Nucleus accumbens (tissue), 56 donors: ENCODE data around the gene ARHGDIA.
A peak's percentile ranks its signal among the peaks of the same experiment; 100 is the strongest.
"Not testable (repeated sequence)": the region's sequence is repeated elsewhere in the genome, so short reads cannot be mapped to it uniquely, and the experiment has no call there.

ENCODE experiments used
- DNase-seq, 56 donors: peaks; one replicate each; lab custom pipeline; 2025; lab: John Stamatoyannopoulos, UW

The ARHGDIA gene

DNA sequence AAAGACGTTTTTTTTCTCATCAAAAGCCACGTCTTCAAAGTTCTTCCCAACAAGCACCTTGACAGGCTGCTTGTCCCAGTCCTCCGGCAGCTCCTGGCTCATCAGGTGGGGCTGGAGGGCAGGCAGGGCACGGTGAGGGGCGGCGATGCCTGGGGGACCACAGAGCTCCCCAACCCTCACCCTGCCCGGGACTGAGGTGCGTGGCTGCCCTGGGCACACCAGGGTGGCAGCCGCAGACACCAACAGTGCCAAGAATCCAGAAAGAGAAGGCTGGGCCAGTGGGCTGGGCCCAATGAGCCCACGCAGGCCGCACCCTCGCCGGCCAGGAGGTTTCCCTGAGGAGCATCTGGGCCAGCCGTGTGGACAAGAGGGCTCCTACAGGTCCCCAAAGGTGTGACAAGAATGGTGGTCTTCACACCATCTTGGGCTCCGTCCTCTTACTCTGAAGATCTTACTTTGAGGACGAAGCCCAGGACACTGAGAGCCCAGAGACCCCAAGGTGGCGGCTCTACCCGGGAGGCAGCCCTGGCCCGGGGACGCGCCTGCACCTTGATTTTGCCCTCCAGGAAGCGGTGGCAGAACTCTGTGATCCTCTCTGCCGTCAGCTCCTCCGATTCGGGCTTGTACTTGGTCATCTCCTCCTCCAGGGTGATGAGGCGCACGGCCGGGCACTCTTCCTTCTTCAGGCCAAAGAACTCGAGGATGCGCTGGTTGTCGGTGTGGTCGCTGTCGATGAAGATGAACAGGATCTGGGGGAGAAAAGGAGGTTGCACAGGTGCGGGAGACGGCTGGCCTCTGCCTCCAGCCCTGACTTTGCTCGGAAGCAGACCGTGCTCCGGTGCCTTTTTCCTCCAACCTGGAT is 25.0 kb downstream of the ARHGDIA start:
- DNase-seq = no peak

DNA sequence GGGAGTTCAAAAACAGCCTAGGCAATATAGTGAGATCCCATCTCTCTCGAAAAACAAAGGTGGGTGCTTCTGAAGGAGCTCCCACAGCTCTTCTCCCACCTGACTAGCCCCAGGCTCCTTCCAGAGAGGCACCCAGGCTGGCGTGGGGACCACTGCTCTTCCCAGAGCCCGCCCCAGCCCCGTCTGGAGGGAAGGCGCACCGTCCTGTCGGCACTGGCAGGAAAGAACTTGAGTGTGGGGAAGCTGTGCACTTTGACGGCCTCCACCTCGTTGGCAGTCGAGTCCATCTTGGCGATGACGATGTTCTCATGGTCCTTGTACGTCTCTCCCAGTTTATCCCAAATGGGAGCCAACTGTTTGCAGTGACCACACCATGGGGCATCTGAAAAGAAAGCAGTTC is 25.8 kb downstream of the ARHGDIA start:
- no peak for DNase-seq

DNA sequence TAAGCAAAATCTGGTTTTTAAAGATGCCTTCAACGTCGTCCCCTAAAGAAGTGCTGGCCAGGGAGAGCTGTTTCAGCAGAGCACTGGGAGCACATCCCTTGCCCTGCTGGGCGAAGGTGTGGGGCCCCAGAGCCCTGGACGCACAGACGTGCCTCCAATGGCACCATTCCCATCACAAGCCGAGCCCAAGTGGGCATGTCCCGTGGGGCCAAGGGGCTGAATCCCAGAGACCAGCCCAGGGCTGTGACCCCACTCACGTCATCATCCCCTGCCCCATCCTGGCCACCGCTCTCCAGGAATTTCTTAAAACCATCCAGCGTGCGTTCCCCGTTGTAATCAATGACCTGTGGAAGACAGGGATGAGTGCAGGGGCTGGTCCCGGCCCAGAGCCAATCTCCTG is 26.2 kb downstream of the ARHGDIA start:
- no peak for DNase-seq

DNA sequence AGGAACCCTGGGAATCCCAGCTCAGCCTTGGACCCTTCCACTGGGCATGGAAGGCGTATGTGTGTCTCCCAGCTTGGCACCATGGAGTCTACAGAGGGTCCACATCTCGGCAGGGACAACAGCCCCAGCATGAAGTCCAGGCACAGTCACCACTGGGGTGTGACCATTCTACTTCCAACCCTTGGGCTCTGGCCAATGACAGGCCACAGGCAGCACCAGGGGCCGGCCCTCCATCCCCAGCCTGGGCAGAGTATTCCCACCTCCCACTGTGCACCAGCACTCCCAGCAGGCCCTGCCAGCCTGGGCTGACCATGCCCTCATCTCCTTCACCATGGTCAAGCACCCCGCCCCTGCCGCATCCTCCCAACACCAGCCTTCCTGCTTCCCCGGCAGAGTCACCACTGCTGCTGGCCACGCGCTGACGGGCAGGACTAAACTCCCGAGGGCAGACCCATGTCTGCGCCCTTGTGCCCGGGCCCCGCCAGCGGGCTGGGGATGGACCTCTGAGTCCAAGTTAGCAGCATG is 26.7 kb downstream of the ARHGDIA start:
- no peak for DNase-seq

- DNase-seq = no peak
These were observed 27.3 kb downstream of the ARHGDIA start for GRCh38 chr17:81843713-81844326.

- no peak for DNase-seq
These were observed 28.2 kb downstream of the ARHGDIA start for GRCh38 chr17:81842725-81843504.

DNA sequence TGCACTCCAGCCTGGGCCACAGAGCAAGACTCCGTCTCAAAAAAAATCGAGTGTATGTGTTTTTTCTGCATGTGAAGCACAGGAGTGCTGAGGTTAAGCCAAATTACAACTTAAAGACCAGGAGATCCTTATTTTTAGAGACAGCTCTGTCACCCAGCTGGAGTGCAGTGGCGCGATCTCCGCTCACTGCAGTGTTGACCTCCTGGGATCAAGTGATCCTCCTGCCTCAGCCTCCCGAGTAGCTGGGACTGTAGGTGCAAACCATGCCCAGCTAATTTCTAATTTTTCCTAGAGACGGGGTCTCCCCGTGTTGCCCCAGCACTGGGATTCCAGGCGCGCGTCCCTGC is 28.8 kb downstream of the ARHGDIA start:
- no peak for DNase-seq

DNA sequence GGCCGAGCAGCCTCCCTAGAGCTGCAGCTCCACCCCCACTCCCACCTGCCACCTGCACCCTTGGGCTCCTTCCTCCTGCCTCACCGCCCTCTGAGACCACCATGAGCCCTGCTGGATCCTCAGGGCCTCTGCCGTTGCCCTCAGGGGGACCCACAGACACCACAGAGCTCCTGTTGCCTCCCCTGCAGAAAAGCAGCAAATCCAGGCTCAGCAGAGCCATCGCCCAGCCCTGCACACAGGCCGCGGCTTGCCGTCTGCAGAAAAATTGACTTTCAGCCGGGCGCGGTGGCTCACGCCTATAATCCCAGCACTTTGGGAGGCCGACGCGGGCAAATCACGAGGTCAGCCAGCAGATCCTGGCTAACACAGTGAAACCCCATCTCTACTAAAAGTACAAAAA is 29.3 kb downstream of the ARHGDIA start:
- no peak for DNase-seq

DNA sequence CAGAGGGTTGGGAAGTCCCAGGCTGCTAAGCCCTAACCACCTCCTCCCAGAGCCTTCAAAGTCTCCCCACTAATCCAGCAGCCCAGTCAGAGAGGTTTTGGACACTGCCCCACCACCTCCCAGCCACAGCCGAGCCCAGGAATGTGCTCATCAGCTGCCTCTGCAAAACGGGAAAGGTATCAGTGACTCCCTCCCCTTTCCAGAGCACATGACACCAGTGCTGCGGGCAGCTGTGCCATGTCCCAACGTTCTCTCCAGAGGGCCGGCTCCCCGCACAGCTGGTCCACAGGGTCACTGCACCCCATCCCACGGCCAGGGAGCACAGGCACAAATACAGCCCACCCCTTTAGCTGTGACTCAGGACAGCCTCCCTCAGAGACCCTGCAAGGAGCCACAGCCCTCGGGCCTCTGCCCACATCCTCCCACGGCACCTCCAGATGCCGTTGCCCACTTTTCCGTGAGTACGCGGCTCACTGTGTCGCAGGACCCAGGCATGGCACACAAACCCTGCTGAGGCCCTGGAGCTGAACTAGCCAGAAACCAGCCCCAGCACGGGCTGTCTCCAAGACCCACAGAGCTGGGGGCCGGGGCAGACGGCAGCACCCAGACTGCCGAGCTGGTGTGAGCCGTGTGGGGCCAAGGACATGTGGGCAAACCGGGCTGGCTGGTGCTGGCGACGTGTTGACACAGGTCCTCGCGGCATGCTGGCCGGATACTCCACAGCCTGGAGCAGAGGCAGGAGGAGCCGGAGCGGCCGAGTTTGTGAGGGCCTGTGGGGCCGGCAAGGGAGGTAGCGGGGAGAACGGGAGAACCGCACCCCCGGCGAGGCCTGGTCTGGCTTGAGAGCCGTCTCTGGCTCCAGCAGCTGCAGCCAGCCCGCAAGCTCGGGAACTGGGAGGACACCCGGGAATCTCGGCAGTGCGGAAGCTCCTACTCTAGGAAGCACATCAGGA is 30.0 kb downstream of the ARHGDIA start:
- no peak for DNase-seq

- DNase-seq = not testable (repeated sequence)
These were observed 31.1 kb downstream of the ARHGDIA start for GRCh38 chr17:81840059-81840458.

GRCh38 chr17:81839301-81839700 is 31.8 kb downstream of the ARHGDIA start:
- DNase-seq = no peak

GRCh38 chr17:81838753-81839255 is 32.3 kb downstream of the ARHGDIA start:
- no peak for DNase-seq

DNA sequence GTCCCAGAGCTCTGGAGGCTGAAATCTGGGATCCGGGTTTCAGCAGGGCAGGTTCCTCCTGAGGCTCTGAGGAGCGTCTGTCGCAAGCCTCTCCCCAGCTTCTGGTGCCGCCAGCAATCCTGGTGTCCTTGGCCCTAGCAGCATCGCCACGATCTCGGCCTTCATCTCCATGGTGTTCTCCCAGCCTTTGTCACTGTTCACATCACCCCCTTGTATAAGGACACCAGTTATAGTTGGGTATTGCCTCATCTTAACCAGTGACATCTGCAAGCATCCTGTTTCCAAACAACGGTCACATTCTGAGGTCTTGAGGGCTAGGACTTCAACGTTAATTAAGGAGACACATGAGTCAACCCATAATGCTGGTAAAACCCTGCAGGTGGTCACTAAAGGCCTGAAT is 33.5 kb downstream of the ARHGDIA start:
- DNase-seq = no peak

GRCh38 chr17:81834831-81835267 is 36.3 kb downstream of the ARHGDIA start, which contains the start of gene PPP1R27:
PPP1R27 (minus strand) TSS chr17:81835050; CDS start chr17:81834953, 97 bp downstream.
- no peak for DNase-seq

DNA sequence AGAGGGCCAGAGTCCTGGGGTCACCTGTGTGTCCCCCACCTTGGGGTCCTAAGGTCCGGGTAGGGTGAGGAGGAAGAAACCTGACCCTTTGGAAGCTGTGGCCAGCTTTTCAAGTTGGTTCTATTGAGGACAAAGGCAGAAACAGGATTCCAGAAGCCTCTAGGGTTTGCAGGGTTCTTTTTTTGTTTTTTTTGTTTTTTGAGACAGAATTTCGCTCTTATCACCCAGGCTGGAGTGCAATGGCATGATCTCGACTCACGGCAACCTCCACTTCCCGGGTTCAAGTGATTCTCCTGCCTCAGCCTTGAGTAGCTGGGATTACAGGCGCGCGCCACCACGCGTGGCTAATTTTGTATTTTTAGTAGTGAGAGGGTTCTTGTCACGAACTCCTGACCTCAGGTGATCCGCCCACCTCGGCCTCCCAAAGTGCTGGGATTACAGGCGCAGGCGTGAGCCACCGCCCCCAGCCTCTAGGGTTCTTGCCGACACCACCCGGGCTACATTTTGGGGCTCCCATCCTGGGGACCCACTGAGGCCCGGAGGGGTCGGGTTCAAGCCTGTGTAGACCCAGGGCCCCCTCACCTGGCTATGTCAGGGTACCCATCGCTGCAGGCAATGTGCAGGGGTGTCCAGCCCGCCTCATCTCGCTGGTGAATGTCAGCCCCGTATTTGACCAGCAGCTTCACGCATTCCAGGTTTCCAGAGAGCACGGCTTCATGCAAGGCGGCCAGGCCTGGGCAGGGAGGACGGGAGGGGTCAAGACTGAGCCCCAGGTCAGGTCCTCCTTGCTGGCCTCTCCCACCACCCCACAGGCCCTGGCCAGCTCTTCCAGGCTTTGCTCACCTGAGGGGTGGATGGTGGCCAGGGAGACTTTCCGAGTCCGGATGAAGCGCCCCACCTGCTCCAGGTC is 37.0 kb downstream of the ARHGDIA start:
- peak in 1 of 56 donors; percentile 6 for DNase-seq

- peak in 54 of 56 donors; percentile 46 to 94 (median 83) for DNase-seq
These were observed 37.8 kb downstream of the ARHGDIA start, which contains the start of gene MCRIP1 for GRCh38 chr17:81833160-81833920. MCRIP1 (minus strand) TSS chr17:81833291; CDS start chr17:81824506, 8,785 bp downstream.

DNA sequence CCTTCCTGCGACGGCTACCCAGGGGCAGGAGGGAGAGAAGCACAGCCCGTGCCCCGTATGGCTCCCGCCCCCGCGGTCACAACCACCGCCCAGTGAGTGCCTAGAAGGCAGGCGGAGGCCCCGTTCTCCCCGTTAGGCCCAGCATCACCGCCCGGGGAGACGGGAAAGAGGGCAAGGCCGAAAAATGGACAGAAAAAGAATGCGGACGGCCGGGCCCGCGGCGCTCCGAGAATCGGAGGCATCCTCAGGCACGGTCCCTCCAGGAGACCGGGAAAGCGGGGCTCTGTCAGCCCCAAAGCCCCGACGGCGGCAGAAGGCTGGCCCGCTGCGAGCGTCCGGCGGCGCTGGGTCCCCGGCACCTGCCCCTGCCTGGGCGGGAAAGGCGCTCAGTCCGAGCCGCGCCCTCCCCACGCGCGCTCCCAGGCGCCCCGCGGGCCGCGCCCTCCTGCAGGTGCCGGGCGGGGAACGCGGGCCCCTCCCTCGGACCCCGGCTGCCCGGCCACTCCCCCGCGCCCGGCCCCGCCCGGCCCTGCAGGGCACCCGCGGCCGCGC is 38.5 kb downstream of the ARHGDIA start:
- DNase-seq = peak in 6 of 56 donors; percentile 4 to 46 (median 30)
